Osteocyte (in vitro differentiated cells): ENCODE data around the gene PDK2. TPM values are rescaled to one million over a fixed set of nuclear protein-coding genes. Genes with fewer than 3 reads are reported as not detected.

Experiments used
- DNase-seq: peaks from one replicate; pipeline ENCODE4 v3.0.0; 2021; ENCODE audit warnings: mixed read lengths; ENCODE audit not compliant: unreplicated experiment; ENCODE audit errors: extremely low spot score
- H3K27ac Mint-ChIP-seq: one replicate; pipeline ENCODE4 v1.8.0; 2021; ENCODE audit warnings: mild to moderate bottlenecking, mixed read lengths; ENCODE audit not compliant: unreplicated experiment
- H3K27me3 Mint-ChIP-seq: one replicate; pipeline ENCODE4 v1.8.0; 2021; ENCODE audit warnings: mixed read lengths; ENCODE audit not compliant: unreplicated experiment
- H3K36me3 Mint-ChIP-seq: one replicate; pipeline ENCODE4 v1.8.0; 2021; ENCODE audit warnings: mixed read lengths; ENCODE audit not compliant: unreplicated experiment
- H3K4me1 Mint-ChIP-seq: one replicate; pipeline ENCODE4 v1.8.0; 2021; ENCODE audit warnings: mixed read lengths; ENCODE audit not compliant: unreplicated experiment
- H3K4me3 Mint-ChIP-seq: one replicate; pipeline ENCODE4 v1.8.0; 2021; ENCODE audit warnings: mild to moderate bottlenecking, moderate library complexity, mixed read lengths; ENCODE audit not compliant: unreplicated experiment
- H3K9me3 Mint-ChIP-seq: one replicate; pipeline ENCODE4 v1.8.0; 2021; ENCODE audit warnings: mixed read lengths; ENCODE audit not compliant: unreplicated experiment
- total RNA-seq: library from RNA; stranded (reverse); gene quantifications from 2 replicates; pipeline ENCODE4 v1.2.1, GENCODE V29; 2021
- TF ChIP-seq, protein P1 (sequence below): fragments of 200-600 bp; sonication (generic); IDR thresholded peaks from 2 replicates; pipeline ENCODE4 v1.5.0; 2021; ENCODE audit warnings: antibody characterized with exemption, mild to moderate bottlenecking, moderate library complexity

The PDK2 gene
- total RNA-seq, 1 donor from 2014 or later: 66.2 TPM

DNA sequence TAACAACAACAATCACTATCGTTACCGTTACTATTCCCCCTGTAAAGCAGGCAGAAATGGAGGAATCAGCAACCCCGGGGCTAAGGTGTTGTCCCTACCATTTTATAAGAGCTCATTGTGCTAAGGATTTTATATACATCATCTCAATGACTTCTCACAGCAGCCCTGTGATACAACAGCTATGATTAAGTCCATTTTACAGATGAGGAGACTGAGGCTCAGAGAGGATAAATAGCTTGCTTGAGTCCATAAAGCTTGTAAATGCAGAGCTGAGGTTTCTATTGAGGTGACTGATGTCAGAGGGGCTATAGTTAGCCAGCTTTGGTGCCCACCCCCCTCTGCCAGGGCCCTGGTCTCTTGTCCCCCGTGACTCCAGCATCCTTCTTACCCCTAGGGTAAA, 16.7 kb upstream of the PDK2 start:
- TF ChIP-seq, protein P1, sequence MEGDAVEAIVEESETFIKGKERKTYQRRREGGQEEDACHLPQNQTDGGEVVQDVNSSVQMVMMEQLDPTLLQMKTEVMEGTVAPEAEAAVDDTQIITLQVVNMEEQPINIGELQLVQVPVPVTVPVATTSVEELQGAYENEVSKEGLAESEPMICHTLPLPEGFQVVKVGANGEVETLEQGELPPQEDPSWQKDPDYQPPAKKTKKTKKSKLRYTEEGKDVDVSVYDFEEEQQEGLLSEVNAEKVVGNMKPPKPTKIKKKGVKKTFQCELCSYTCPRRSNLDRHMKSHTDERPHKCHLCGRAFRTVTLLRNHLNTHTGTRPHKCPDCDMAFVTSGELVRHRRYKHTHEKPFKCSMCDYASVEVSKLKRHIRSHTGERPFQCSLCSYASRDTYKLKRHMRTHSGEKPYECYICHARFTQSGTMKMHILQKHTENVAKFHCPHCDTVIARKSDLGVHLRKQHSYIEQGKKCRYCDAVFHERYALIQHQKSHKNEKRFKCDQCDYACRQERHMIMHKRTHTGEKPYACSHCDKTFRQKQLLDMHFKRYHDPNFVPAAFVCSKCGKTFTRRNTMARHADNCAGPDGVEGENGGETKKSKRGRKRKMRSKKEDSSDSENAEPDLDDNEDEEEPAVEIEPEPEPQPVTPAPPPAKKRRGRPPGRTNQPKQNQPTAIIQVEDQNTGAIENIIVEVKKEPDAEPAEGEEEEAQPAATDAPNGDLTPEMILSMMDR: no peak
- Mint-ChIP-seq H3K9me3 (no peaks in the 10 kb centered on the region), H3K36me3 (peaks cover 68% of the 10 kb centered on the region), H3K4me3 (no peak overlapping the region), H3K27ac (peak overlapping the region; percentile 4), H3K4me1 (peaks cover 5% of the 10 kb centered on the region), H3K27me3 (no peaks in the 10 kb centered on the region)
- no peak for DNase-seq

DNA sequence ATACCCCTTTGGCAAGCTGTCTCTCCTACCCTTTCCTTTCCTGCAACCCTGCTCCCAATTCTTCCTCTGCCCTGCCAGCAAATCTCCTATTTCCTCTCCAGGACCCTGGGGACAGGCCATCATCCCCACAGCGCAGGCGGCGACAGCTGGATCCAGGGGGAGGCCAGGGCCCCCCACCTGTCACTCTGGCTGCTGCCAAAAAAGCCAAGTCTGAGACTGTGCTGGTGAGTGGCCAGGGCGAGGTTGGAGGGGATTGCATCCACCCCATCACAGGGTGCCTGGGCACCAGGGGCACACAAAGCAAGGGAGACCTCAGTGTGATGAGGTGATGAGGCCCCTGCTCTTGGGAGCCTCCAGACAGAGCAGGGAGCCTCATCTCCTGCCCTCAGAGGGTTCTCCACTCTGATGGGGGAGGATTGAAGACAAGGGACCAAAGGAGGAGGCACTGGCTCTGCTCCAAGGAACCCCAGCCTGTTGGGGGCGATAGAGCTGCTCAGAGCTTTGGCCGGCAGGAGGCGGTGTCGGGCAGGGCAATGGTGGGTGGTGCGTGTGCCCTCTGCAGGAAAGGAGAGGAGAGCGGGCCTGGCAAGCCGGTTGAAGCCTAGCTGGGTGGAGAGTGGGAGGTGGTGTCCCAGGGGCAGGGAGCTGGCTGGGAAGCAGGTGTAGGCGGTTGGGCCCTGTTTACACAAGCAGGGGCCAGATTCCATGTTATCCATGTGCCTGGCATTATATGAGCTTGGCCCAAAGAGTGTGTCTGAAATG, 15.6 kb upstream of the PDK2 start:
- DNase-seq: no peak
- Mint-ChIP-seq H3K27me3 (no peaks in the 10 kb centered on the region), H3K4me3 (no peak overlapping the region), H3K4me1 (peaks cover 5% of the 10 kb centered on the region), H3K9me3 (no peaks in the 10 kb centered on the region), H3K27ac (peak overlapping the region; percentile 44), H3K36me3 (peaks cover 69% of the 10 kb centered on the region)
- TF ChIP-seq, protein P1: peak; percentile 58

DNA sequence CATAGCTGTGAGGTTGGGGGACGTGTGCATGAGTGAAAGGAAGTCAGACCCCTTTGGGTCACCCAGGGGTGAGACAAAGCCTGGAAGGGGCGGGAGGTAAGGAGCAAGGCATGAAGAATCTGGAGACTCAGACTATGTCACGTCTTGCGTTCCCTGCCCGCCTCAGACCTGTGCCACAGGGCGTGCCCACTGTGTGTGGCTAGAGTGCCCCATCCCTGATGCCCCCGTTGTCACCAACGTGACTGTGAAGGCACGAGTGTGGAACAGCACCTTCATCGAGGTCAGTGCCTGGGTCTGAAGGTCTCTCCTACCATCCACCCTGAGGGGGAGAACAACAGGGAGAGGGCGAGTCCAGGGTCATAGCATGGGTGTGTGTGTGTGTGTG, 15.1 kb upstream of the PDK2 start:
- Mint-ChIP-seq H3K4me3 (no peak overlapping the region), H3K27ac (peak overlapping the region; percentile 44), H3K27me3 (no peaks in the 10 kb centered on the region), H3K9me3 (no peaks in the 10 kb centered on the region), H3K4me1 (peaks cover 5% of the 10 kb centered on the region), H3K36me3 (peaks cover 68% of the 10 kb centered on the region)
- TF ChIP-seq, protein P1: no peak
- no peak for DNase-seq

DNA sequence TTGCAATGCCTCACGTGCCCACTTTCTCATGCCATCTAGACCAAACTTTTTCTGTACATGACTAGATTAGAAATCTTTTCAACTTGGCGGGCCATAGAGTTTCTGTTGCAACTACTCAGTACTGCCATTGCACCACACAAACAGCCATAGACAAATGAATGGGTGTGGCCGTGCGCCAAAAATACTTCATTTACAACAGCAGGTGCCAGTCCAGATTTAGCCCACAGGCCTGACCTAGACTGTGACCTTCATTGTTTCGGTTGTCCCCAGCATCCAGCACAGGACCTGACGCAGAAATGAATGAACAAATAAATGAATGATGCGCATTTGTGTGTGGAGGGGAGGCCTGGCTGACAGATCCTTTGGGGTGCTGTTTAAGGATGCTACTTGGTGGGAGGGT, 14.3 kb upstream of the PDK2 start:
- Mint-ChIP-seq H3K4me3 (no peak overlapping the region), H3K36me3 (peaks cover 61% of the 10 kb centered on the region), H3K27ac (no peak overlapping the region), H3K4me1 (peaks cover 5% of the 10 kb centered on the region), H3K27me3 (no peaks in the 10 kb centered on the region), H3K9me3 (no peaks in the 10 kb centered on the region)
- DNase-seq: no peak
- TF ChIP-seq, protein P1: no peak

DNA sequence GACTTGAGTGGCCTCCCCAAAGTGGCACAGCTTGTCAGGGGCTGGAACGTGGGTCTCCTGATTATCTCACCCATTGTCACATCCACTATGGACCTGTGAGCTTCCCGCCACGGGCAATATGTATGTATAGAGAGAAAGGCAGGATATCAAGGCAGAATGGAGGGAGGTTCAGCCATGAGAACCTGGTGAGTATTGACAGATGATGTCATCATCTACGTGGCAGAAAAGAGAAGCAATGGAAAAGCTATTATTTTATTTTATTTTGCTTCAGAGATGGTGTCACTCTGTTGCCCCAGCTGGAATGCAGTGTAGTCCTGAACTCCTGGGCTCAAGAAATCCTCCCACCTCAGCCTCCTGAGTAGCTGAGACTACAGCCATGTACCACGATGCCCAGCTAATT, 13.4 kb upstream of the PDK2 start:
- Mint-ChIP-seq H3K4me3 (no peak overlapping the region), H3K36me3 (peaks cover 60% of the 10 kb centered on the region), H3K27ac (peak overlapping the region; percentile 50), H3K27me3 (no peaks in the 10 kb centered on the region), H3K9me3 (no peaks in the 10 kb centered on the region), H3K4me1 (peaks cover 5% of the 10 kb centered on the region)
- no peak for DNase-seq
- TF ChIP-seq, protein P1: no peak
